HCT116 (cell line): ENCODE measurements around the gene INPP5F. TPM values are rescaled to one million over a fixed set of nuclear protein-coding genes. Genes with fewer than 3 reads are reported as not detected.
"Not testable (repeated sequence)": the region's sequence is repeated elsewhere in the genome, so short reads cannot be mapped to it uniquely, and the experiment has no call there.

Experiments
- ATAC-seq: fragments of 200-7000 bp; cut with Tn5 transposase; 2 replicates; pipeline ENCODE4 v1.9.1; 2020; ENCODE audit warnings: mild to moderate bottlenecking, moderate library complexity
- BruUV-seq: library from RNA; stranded (reverse); fragments of 400-500 nt; replicated peaks from 2 replicates; lab custom pipeline; 2021; lab: Mats Ljungman, UMichigan
- CTCF ChIA-PET: fragments of 300-600 bp; sonication (Branson Sonifier 250); formaldehyde crosslinking; loops from one replicate; lab custom pipeline; 2021; ENCODE audit warnings: antibody characterized with exemption; lab: Charles Lee
- POLR2A ChIA-PET: fragments of 300-600, 350-600 bp; sonication (Branson Sonifier 250); formaldehyde crosslinking; loops from one replicate; lab custom pipeline; 2021; ENCODE audit warnings: antibody characterized with exemption; lab: Charles Lee
- RAD21 ChIA-PET, 2 experiments: fragments of 300-600 bp; sonication (Branson Sonifier 250); formaldehyde crosslinking; loops; one replicate each; lab custom pipeline; 2023; ENCODE audit warnings: low total read pairs in 2 of 2; ENCODE audit not compliant: uncharacterized antibody in 2 of 2, unreplicated experiment in 2 of 2, low non-redundant PET in 1 of 2; lab: Charles Lee
- DNase-seq: peaks from one replicate; pipeline ENCODE4 v3.0.0-alpha.2; 2010; ENCODE audit warnings: low read depth, low spot score
- H2AFZ ChIP-seq: fragments of 200-600 bp; shearing (Covaris generic), sonication (generic); 2 replicates; pipeline ENCODE4 v1.6.1; 2017; ENCODE audit warnings: low read depth, mixed run types, mixed read lengths, antibody characterized with exemption, low read length; ENCODE audit not compliant: poor library complexity, severe bottlenecking
- H3K27ac ChIP-seq: 2 replicates; pipeline ENCODE4 v1.5.1; 2012; ENCODE audit warnings: low read depth, low read length
- H3K27me3 ChIP-seq: fragments of 200-600 bp; sonication (generic); 2 replicates; pipeline ENCODE4 v1.6.1; 2016; ENCODE audit warnings: mixed run types, low read length, mixed read lengths; ENCODE audit not compliant: insufficient read depth
- H3K36me3 ChIP-seq, 2 experiments: fragments of 200-500 bp in 1 of 2; fragments of 200-600 bp in 1 of 2; sonication (Bioruptor generic) in 1 of 2; sonication (generic) in 1 of 2; 2 replicates each; pipeline versions ENCODE4 v1.5.1 to v1.6.1; 2014 to 2016; ENCODE audit warnings: low read length in 2 of 2, inconsistent platforms in 1 of 2, mixed read lengths in 1 of 2, mixed run types in 1 of 2; ENCODE audit not compliant: insufficient read depth in 2 of 2, control insufficient read depth in 1 of 2
- H3K4me1 ChIP-seq, 2 experiments: fragments of 200-600 bp in 1 of 2; sonication (generic) in 1 of 2; 2 replicates each; pipeline versions ENCODE4 v1.5.1 to v1.6.1; 2012 to 2017; ENCODE audit warnings: low read length in 2 of 2, inconsistent platforms in 1 of 2, mild to moderate bottlenecking in 1 of 2, mixed read lengths in 1 of 2, mixed run types in 1 of 2, moderate library complexity in 1 of 2; ENCODE audit not compliant: insufficient read depth in 2 of 2, control insufficient read depth in 1 of 2
- H3K4me2 ChIP-seq: fragments of 200-600 bp; sonication (generic); 2 replicates; pipeline ENCODE4 v1.6.1; 2017; ENCODE audit warnings: mixed run types, low read length, mixed read lengths
- H3K4me3 ChIP-seq, 2 experiments: fragments of 200-600 bp in 1 of 2; sonication (generic) in 1 of 2; replicated peaks in 1 of 2; 2 replicates each; pipeline ENCODE4 v1.5.1; 2011 to 2016; ENCODE audit warnings: low read length in 2 of 2, control low read depth in 1 of 2, low read depth in 1 of 2, mild to moderate bottlenecking in 1 of 2, mixed read lengths in 1 of 2, mixed run types in 1 of 2
- H3K79me2 ChIP-seq: fragments of 200-600 bp; sonication (generic); 2 replicates; pipeline ENCODE4 v1.6.1; 2017; ENCODE audit warnings: mild to moderate bottlenecking, mixed run types, low read length, moderate library complexity, mixed read lengths; ENCODE audit not compliant: insufficient read depth
- H3K9ac ChIP-seq: fragments of 200-600 bp; sonication (generic); 2 replicates; pipeline ENCODE4 v1.6.1; 2016; ENCODE audit warnings: low read length, mixed read lengths
- H3K9me2 ChIP-seq: fragments of 200-600 bp; sonication (generic), shearing (Covaris generic); 2 replicates; pipeline ENCODE4 v1.6.1; 2017; ENCODE audit warnings: mixed run types, mild to moderate bottlenecking, moderate library complexity; ENCODE audit not compliant: insufficient read depth
- H3K9me3 ChIP-seq, 2 experiments: fragments of 200-500 bp in 1 of 2; fragments of 200-600 bp in 1 of 2; sonication (Bioruptor generic) in 1 of 2; sonication (generic) in 1 of 2; 2 replicates each; pipeline ENCODE4 v1.6.1; 2014 to 2017; ENCODE audit warnings: low read length in 2 of 2, mixed read lengths in 2 of 2, inconsistent platforms in 1 of 2, low read depth in 1 of 2, mild to moderate bottlenecking in 1 of 2, mixed run types in 1 of 2, moderate library complexity in 1 of 2; ENCODE audit not compliant: control insufficient read depth in 1 of 2, insufficient read depth in 1 of 2
- H4K20me1 ChIP-seq: fragments of 200-600 bp; sonication (generic), shearing (Covaris generic); 2 replicates; pipeline ENCODE4 v1.6.1; 2017; ENCODE audit warnings: mixed run types, mild to moderate bottlenecking, moderate library complexity; ENCODE audit not compliant: insufficient read depth
- ATF3 ChIP-seq: IDR thresholded peaks from 2 replicates; pipeline ENCODE4 v1.6.1; 2012
- CBX3 ChIP-seq: IDR thresholded peaks from 2 replicates; pipeline ENCODE4 v1.6.1; 2012; ENCODE audit warnings: low read depth
- CEBPB ChIP-seq: IDR thresholded peaks from 2 replicates; pipeline ENCODE4 v1.6.1; 2012; ENCODE audit warnings: low read depth
- CTCF ChIP-seq, 3 experiments: fragments of 200-600 bp in 1 of 3; sonication (generic) in 1 of 3; IDR thresholded peaks in 2 of 3; conservative IDR thresholded peaks in 1 of 3; 2 replicates each; pipeline ENCODE4 v1.5.1; 2012 to 2017; ENCODE audit warnings: low read depth in 2 of 3, low read length in 2 of 3, antibody characterized with exemption in 1 of 3, borderline replicate concordance in 1 of 3, control low read depth in 1 of 3, mild to moderate bottlenecking in 1 of 3, mixed read lengths in 1 of 3, mixed run types in 1 of 3, moderate library complexity in 1 of 3; ENCODE audit not compliant: insufficient read depth in 1 of 3
- EZH2 ChIP-seq: fragments of 200-600 bp; sonication (generic); IDR thresholded peaks from 2 replicates; pipeline ENCODE4 v1.6.1; 2017; ENCODE audit warnings: antibody characterized with exemption, mixed run types
- EZH2phosphoT487 ChIP-seq: fragments of 200-600 bp; IDR thresholded peaks from 2 replicates; pipeline ENCODE4 v1.6.1; 2018; ENCODE audit warnings: antibody characterized with exemption, borderline replicate concordance
- FOSL1 ChIP-seq: IDR thresholded peaks from 2 replicates; pipeline ENCODE4 v1.6.1; 2012; ENCODE audit warnings: low read depth
- JUND ChIP-seq: IDR thresholded peaks from 2 replicates; pipeline ENCODE4 v1.6.1; 2012
- MAX ChIP-seq: IDR thresholded peaks from 2 replicates; pipeline ENCODE4 v1.6.1; 2012
- POLR2A ChIP-seq: IDR thresholded peaks from 2 replicates; pipeline ENCODE4 v1.7.0; 2011; ENCODE audit warnings: borderline replicate concordance; ENCODE audit not compliant: insufficient read depth, insufficient read length; ENCODE audit errors: extremely low read depth
- POLR2AphosphoS5 ChIP-seq: IDR thresholded peaks from 2 replicates; pipeline ENCODE4 v1.6.1; 2011; ENCODE audit warnings: mild to moderate bottlenecking, low read depth, low read length, moderate library complexity
- RAD21 ChIP-seq: IDR thresholded peaks from 2 replicates; pipeline ENCODE4 v1.6.1; 2012; ENCODE audit warnings: low read depth, mild to moderate bottlenecking
- REST ChIP-seq: IDR thresholded peaks from 2 replicates; pipeline ENCODE4 v1.6.1; 2012; ENCODE audit warnings: low read depth
- SIN3A ChIP-seq: IDR thresholded peaks from 2 replicates; pipeline ENCODE4 v1.6.1; 2012; ENCODE audit warnings: low read depth
- SP1 ChIP-seq: IDR thresholded peaks from 2 replicates; pipeline ENCODE4 v1.6.1; 2012; ENCODE audit warnings: low read depth
- SRF ChIP-seq: IDR thresholded peaks from 2 replicates; pipeline ENCODE4 v1.6.1; 2012; ENCODE audit warnings: low read depth
- TCF7L2 ChIP-seq: IDR thresholded peaks from 2 replicates; pipeline ENCODE4 v1.7.0; 2011; ENCODE audit warnings: borderline replicate concordance, inconsistent platforms; ENCODE audit not compliant: insufficient read depth, insufficient read length; ENCODE audit errors: extremely low read depth
- YY1 ChIP-seq: IDR thresholded peaks from 2 replicates; pipeline ENCODE4 v1.6.1; 2011; ENCODE audit warnings: low read length, low read depth, moderate library complexity, mild to moderate bottlenecking; ENCODE audit not compliant: insufficient replicate concordance; ENCODE audit errors: extremely low read depth
- ZFX ChIP-seq: fragments of 450-650 bp; IDR thresholded peaks from 2 replicates; pipeline ENCODE4 v1.6.1; 2017
- intact Hi-C: fragments of 100-400 bp; cut with micrococcal nuclease; formaldehyde crosslinking; loops from 2 replicates; pipeline ENCODE4 v1.10.0; 2022
- total RNA-seq: library from RNA; stranded (reverse); gene quantifications from one replicate; pipeline ENCODE4 v1.2.1, GENCODE V29; 2021; ENCODE audit not compliant: unreplicated experiment

The INPP5F gene
- total RNA-seq, 1 experiment from 2014 or later = 21.6 TPM

DNA sequence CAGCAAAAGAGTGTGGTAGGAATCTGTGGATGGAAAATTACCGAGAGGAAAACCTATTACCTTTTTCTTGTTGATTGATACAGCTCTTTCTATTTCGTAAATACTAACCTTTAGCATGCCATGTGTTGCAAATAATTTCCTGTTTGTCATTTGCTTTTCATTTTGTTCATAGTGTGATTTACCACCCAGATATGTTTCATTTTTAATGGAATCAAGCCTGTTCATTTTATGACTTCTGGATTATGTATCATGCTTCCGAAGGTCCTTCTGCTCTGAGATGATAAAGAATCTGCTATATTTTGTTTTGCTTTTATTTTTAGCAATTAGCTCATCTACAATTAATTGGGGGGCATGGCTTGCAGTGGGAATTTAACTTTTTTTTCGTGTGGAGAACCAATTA lies 46.5 kb downstream of the INPP5F start:
- no peak for DNase-seq
- Histone ChIP-seq H3K36me3 (no peaks in the 10 kb centered on the region), H3K9ac (no peak overlapping the region), H3K79me2 (no peaks in the 10 kb centered on the region), H3K27ac (no peak overlapping the region), H3K4me1 (peaks cover 2 to 10% of the 10 kb centered on the region in 2 experiments; a peak in 2 of 4 replicates), H3K27me3 (no peaks in the 10 kb centered on the region), H3K4me3 (no peak overlapping the region), H4K20me1 (no peaks in the 10 kb centered on the region), H3K9me3 (no peaks in the 10 kb centered on the region), H3K9me2 (no peaks in the 10 kb centered on the region), H2AFZ (no peak overlapping the region), H3K4me2 (no peak overlapping the region)
- BruUV-seq = no TSS peak
- TF ChIP-seq SIN3A = no peak
- TF ChIP-seq EZH2phosphoT487 = no peak
- no peak for TF ChIP-seq SRF
- no peak for TF ChIP-seq MAX
- no peak for TF ChIP-seq EZH2
- TF ChIP-seq ZFX = no peak
- no peak for TF ChIP-seq CEBPB
- no peak for TF ChIP-seq JUND
- TF ChIP-seq RAD21 = no peak
- no peak for TF ChIP-seq ATF3
- no peak for TF ChIP-seq REST
- no peak for TF ChIP-seq CTCF (IDR thresholded peaks at IDR 0.05 in 2 of 3, conservative IDR thresholded peaks at IDR 0.05 in 1 of 3; ENCODE audit: borderline replicate concordance in 1 of 3, insufficient read depth in 1 of 3, low read depth in 2 of 3, low read length in 2 of 3)
- no peak for TF ChIP-seq POLR2AphosphoS5
- no peak for TF ChIP-seq POLR2A
- no peak for TF ChIP-seq TCF7L2
- no peak for TF ChIP-seq YY1
- no peak for TF ChIP-seq CBX3
- no peak for TF ChIP-seq FOSL1
- no peak for TF ChIP-seq SP1
- ChIA-PET RAD21 (no interaction called here), CTCF (no interaction called here), POLR2A (no interaction called here)
- intact Hi-C loops = no loop called here
- no peak for ATAC-seq

DNA sequence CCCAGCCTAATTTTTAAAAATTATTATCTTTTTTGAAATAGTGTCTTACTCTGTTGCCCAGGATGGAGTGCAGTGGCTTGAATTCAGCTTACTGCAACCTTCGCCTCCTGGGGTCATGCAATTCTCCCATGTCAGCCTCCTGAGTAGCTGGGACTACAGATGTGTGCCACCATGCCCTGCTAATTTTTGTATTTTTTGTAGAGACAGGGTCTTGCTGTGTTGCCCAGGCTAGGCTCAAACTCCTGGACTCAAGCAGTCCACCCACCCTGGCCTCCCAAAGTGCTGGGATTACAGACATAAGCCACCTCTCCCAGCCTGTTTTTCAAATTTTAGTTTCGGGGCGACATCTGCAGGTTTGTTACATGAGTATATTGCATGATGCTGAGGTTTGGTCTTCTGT lies 47.2 kb downstream of the INPP5F start:
- H3K79me2 ChIP-seq, H3K9me3 ChIP-seq, H4K20me1 ChIP-seq, DNase-seq, BruUV-seq, H3K9ac ChIP-seq, H3K9me2 ChIP-seq, H2AFZ ChIP-seq, CTCF ChIA-PET, ATAC-seq, intact Hi-C loops, POLR2A ChIA-PET, RAD21 ChIA-PET, H3K27me3 ChIP-seq, H3K27ac ChIP-seq, H3K4me3 ChIP-seq, H3K4me2 ChIP-seq, H3K36me3 ChIP-seq: not testable (repeated sequence)
- H3K4me1 ChIP-seq = peaks cover 2 to 10% of the 10 kb centered on the region in 2 experiments; a peak in 2 of 4 replicates
